GM12873 (cell line): ENCODE results near the gene SSTR3.

Source experiments
- CTCF ChIP-seq: IDR thresholded peaks from 2 replicates; pipeline ENCODE4 v1.5.1; 2012; ENCODE audit warnings: low read depth, mild to moderate bottlenecking, moderate library complexity, low read length, control low read depth; ENCODE audit not compliant: insufficient read depth; ENCODE audit errors: missing control alignments

Gene SSTR3

GRCh38 chr22:37229012-37229804, 16.9 kb upstream of the SSTR3 start:
- TF ChIP-seq CTCF: no peak

GRCh38 chr22:37228106-37229011, 16.1 kb upstream of the SSTR3 start:
- TF ChIP-seq CTCF: no peak

- no peak for TF ChIP-seq CTCF
These were observed 14.2 kb upstream of the SSTR3 start for GRCh38 chr22:37226514-37226913.

GRCh38 chr22:37226087-37226486, 13.8 kb upstream of the SSTR3 start:
- TF ChIP-seq CTCF: no peak

GRCh38 chr22:37225481-37225880, 13.2 kb upstream of the SSTR3 start:
- TF ChIP-seq CTCF: peak; percentile 40

GRCh38 chr22:37224757-37225420, 12.6 kb upstream of the SSTR3 start:
- TF ChIP-seq CTCF: no peak

GRCh38 chr22:37223965-37224551, 11.8 kb upstream of the SSTR3 start:
- no peak for TF ChIP-seq CTCF
